Liver (tissue), 9 donors: Measurements from ENCODE around the gene C1QTNF7. TPM values are rescaled to one million over a fixed set of nuclear protein-coding genes. Genes with fewer than 3 reads are reported as not detected.

Experiments used
- DNase-seq: peaks from one replicate; pipeline ENCODE4 v3.0.0-alpha.2; 2017; ENCODE audit warnings: low spot score
- H3K27ac ChIP-seq, 2 donors: one replicate each; pipeline ENCODE4 v1.7.0; 2013; ENCODE audit warnings: inconsistent platforms in 2 of 2, low read length in 2 of 2, control low read depth in 1 of 2, low read depth in 1 of 2, mild to moderate bottlenecking in 1 of 2
- H3K27me3 ChIP-seq, 4 donors: one replicate each; pipeline versions ENCODE4 v1.6.1 to v1.7.0; 2013; ENCODE audit warnings: low read length in 3 of 4, inconsistent platforms in 1 of 4, mild to moderate bottlenecking in 1 of 4, moderate library complexity in 1 of 4; ENCODE audit not compliant: control insufficient read depth in 4 of 4, insufficient read depth in 4 of 4
- H3K36me3 ChIP-seq, 4 donors: one replicate each; pipeline versions ENCODE4 v1.6.1 to v1.7.0; 2013; ENCODE audit warnings: low read length in 3 of 4, mild to moderate bottlenecking in 3 of 4, low read depth in 1 of 4, moderate library complexity in 1 of 4; ENCODE audit not compliant: control insufficient read depth in 4 of 4, insufficient read depth in 3 of 4
- H3K4me1 ChIP-seq, 4 donors: one replicate each; pipeline versions ENCODE4 v1.6.1 to v1.7.0; 2013; ENCODE audit warnings: low read length in 3 of 4, mild to moderate bottlenecking in 3 of 4, moderate library complexity in 1 of 4; ENCODE audit not compliant: control insufficient read depth in 4 of 4, insufficient read depth in 4 of 4
- H3K4me3 ChIP-seq, 3 donors: one replicate each; pipeline versions ENCODE4 v1.6.1 to v1.7.0; 2013; ENCODE audit warnings: low read length in 3 of 3, control low read depth in 1 of 3, low read depth in 1 of 3, mild to moderate bottlenecking in 1 of 3
- H3K9ac ChIP-seq, 2 donors: one replicate each; pipeline ENCODE4 v1.7.0; 2013; ENCODE audit warnings: low read length in 2 of 2, mild to moderate bottlenecking in 2 of 2, moderate library complexity in 2 of 2, control low read depth in 1 of 2, low read depth in 1 of 2
- H3K9me3 ChIP-seq, 4 donors: one replicate each; pipeline versions ENCODE4 v1.6.1 to v1.7.0; 2013; ENCODE audit warnings: low read length in 3 of 4; ENCODE audit not compliant: control insufficient read depth in 4 of 4
- ATF3 ChIP-seq: IDR thresholded peaks from 2 replicates; pipeline ENCODE4 v1.6.1; 2016; ENCODE audit warnings: antibody characterized with exemption
- CTCF ChIP-seq: fragments of 150-350 bp; IDR thresholded peaks from 2 replicates; pipeline ENCODE4 v1.5.1; 2017; ENCODE audit warnings: improper control_type of control experiment, low read depth, low read length; ENCODE audit not compliant: missing input control
- EGR1 ChIP-seq, 2 donors: IDR thresholded peaks; 2 replicates each; pipeline ENCODE4 v1.6.1; 2016 to 2018; ENCODE audit warnings: antibody characterized with exemption in 2 of 2, low read depth in 2 of 2
- FOXA1 ChIP-seq: IDR thresholded peaks from 2 replicates; pipeline ENCODE4 v1.6.1; 2016; ENCODE audit warnings: antibody characterized with exemption
- FOXA2 ChIP-seq: IDR thresholded peaks from 2 replicates; pipeline ENCODE4 v1.6.1; 2016; ENCODE audit warnings: antibody characterized with exemption
- GABPA ChIP-seq, 2 donors: IDR thresholded peaks in 1 of 2; conservative IDR thresholded peaks in 1 of 2; 2 replicates each; pipeline ENCODE4 v1.6.1; 2016; ENCODE audit warnings: antibody characterized with exemption in 2 of 2, mild to moderate bottlenecking in 1 of 2, moderate library complexity in 1 of 2
- HNF4A ChIP-seq, 2 donors: conservative IDR thresholded peaks; 2 replicates each; pipeline ENCODE4 v1.6.1; 2016; ENCODE audit warnings: antibody characterized with exemption in 2 of 2, mild to moderate bottlenecking in 2 of 2
- HNF4G ChIP-seq: IDR thresholded peaks from 2 replicates; pipeline ENCODE4 v1.6.1; 2016; ENCODE audit warnings: antibody characterized with exemption
- JUND ChIP-seq, 2 donors: IDR thresholded peaks; 2 replicates each; pipeline ENCODE4 v1.6.1; 2016; ENCODE audit warnings: antibody characterized with exemption in 2 of 2
- MAX ChIP-seq: IDR thresholded peaks from 2 replicates; pipeline ENCODE4 v1.6.1; 2016; ENCODE audit warnings: antibody characterized with exemption
- REST ChIP-seq: IDR thresholded peaks from 2 replicates; pipeline ENCODE4 v1.6.1; 2016; ENCODE audit warnings: antibody characterized with exemption, mild to moderate bottlenecking
- RXRA ChIP-seq, 2 donors: IDR thresholded peaks; 2 replicates each; pipeline ENCODE4 v1.6.1; 2017 to 2018; ENCODE audit warnings: antibody characterized with exemption in 2 of 2, mild to moderate bottlenecking in 1 of 2
- SP1 ChIP-seq: IDR thresholded peaks from 2 replicates; pipeline ENCODE4 v1.6.1; 2018; ENCODE audit warnings: antibody characterized with exemption, mild to moderate bottlenecking
- TAF1 ChIP-seq: conservative IDR thresholded peaks from 2 replicates; pipeline ENCODE4 v1.6.1; 2016; ENCODE audit warnings: antibody characterized with exemption, mild to moderate bottlenecking
- ZBTB33 ChIP-seq: IDR thresholded peaks from 2 replicates; pipeline ENCODE4 v1.6.1; 2016; ENCODE audit warnings: antibody characterized with exemption
- WGBS: extraction: QIAGEN DNeasy Blood & Tissue Kit; methylation state at CpG from one replicate; pipeline ENCODE4 v1.1.7; 2013; 5-methylcytosine and 5-hydroxymethylcytosine counted together
- polyA plus RNA-seq, 2 donors: library from polyadenylated mRNA; stranded (reverse) in 1 of 2; unstranded in 1 of 2; fragments of 200-250 nt in 1 of 2; fragments of >200 nt in 1 of 2; fragmentation: Nextera tagmentation in 1 of 2; extraction: Ambion mirVana in 1 of 2; gene quantifications; one replicate each; pipeline versions ENCODE4 v1.2.1 to v1.2.3, GENCODE V29; 2013 to 2015
- total RNA-seq, 2 donors: library from RNA; depleted of rRNA; stranded (reverse); fragments of >200 nt; gene quantifications; one replicate each; pipeline ENCODE4 v1.2.3, GENCODE V29; 2014
- donor health status: healthy.
- donor health status: healthy.
- donor health status: healthy.
- donor health status: healthy.
- donor health status: healthy.

Gene C1QTNF7
- total and polyA plus RNA-seq, 4 donors = 0.33 to 0.55 (median 0.47) TPM

- Histone ChIP-seq H3K27ac (no peak overlapping the region), H3K9ac (no peak overlapping the region), H3K4me3 (no peak overlapping the region), H3K4me1 (peaks cover 0 to 2% (median 0%) of the 10 kb centered on the region in 4 donors), H3K36me3 (peaks cover 0 to 2% (median 0%) of the 10 kb centered on the region in 4 donors), H3K27me3 (no peaks in the 10 kb centered on the region), H3K9me3 (no peaks in the 10 kb centered on the region)
- no peak for DNase-seq
- TF ChIP-seq HNF4G = no peak
- no peak for TF ChIP-seq SP1
- no peak for TF ChIP-seq MAX
- TF ChIP-seq CTCF = no peak
- TF ChIP-seq TAF1 = no peak
- no peak for TF ChIP-seq GABPA (IDR thresholded peaks at IDR 0.05 in 1 of 2, conservative IDR thresholded peaks at IDR 0.05 in 1 of 2)
- 82% methylated on average over 5 of the region's 5 CpGs for WGBS
Measured at GRCh38 chr4:15423285-15423711, 4.5 kb upstream of the C1QTNF7 start.

- no peak overlapping the region for H3K4me3 ChIP-seq
- peaks cover 0 to 2% (median 0%) of the 10 kb centered on the region in 4 donors for H3K4me1 ChIP-seq
- peaks cover 0 to 2% (median 0%) of the 10 kb centered on the region in 4 donors for H3K36me3 ChIP-seq
- H3K9me3 ChIP-seq = no peaks in the 10 kb centered on the region
- DNase-seq = no peak
- no peaks in the 10 kb centered on the region for H3K27me3 ChIP-seq
- H3K27ac ChIP-seq = no peak overlapping the region
- TF ChIP-seq JUND (IDR thresholded peaks at IDR 0.05) (no peak), TAF1 (no peak)
- H3K9ac ChIP-seq = no peak overlapping the region
- 89% methylated on average over 2 of the region's 2 CpGs for WGBS
Measured at GRCh38 chr4:15425520-15425919, 2.3 kb upstream of the C1QTNF7 start.

- 62% methylated on average over 2 of the region's 2 CpGs for WGBS
- H3K4me3 ChIP-seq = no peak overlapping the region
Measured at GRCh38 chr4:15427161-15427560, 672 bp upstream of the C1QTNF7 start.

More at GRCh38 chr4:15427161-15427560, 672 bp upstream of the C1QTNF7 start:
- Histone ChIP-seq H3K36me3 (peaks cover 0 to 2% (median 0%) of the 10 kb centered on the region in 4 donors), H3K27me3 (no peaks in the 10 kb centered on the region), H3K9me3 (no peaks in the 10 kb centered on the region), H3K4me1 (peaks cover 0 to 2% (median 0%) of the 10 kb centered on the region in 4 donors), H3K27ac (no peak overlapping the region), H3K9ac (no peak overlapping the region)
- DNase-seq = no peak
- no peak for TF ChIP-seq TAF1
- TF ChIP-seq MAX = no peak
- no peak for TF ChIP-seq ZBTB33
- no peak for TF ChIP-seq FOXA2
- no peak for TF ChIP-seq JUND (IDR thresholded peaks at IDR 0.05)
- TF ChIP-seq HNF4A (conservative IDR thresholded peaks at IDR 0.05) = no peak
- no peak for TF ChIP-seq RXRA (IDR thresholded peaks at IDR 0.05)
- no peak for TF ChIP-seq CTCF
- no peak for TF ChIP-seq EGR1 (IDR thresholded peaks at IDR 0.05; ENCODE audit: low read depth in 2 of 2)
- TF ChIP-seq GABPA (IDR thresholded peaks at IDR 0.05 in 1 of 2, conservative IDR thresholded peaks at IDR 0.05 in 1 of 2) = no peak
- no peak for TF ChIP-seq HNF4G
- TF ChIP-seq FOXA1 = no peak
- no peak for TF ChIP-seq SP1
- TF ChIP-seq REST = no peak
- no peak for TF ChIP-seq ATF3
